ENCODE measurements around the gene NAT8L.

Gene NAT8L

DNA sequence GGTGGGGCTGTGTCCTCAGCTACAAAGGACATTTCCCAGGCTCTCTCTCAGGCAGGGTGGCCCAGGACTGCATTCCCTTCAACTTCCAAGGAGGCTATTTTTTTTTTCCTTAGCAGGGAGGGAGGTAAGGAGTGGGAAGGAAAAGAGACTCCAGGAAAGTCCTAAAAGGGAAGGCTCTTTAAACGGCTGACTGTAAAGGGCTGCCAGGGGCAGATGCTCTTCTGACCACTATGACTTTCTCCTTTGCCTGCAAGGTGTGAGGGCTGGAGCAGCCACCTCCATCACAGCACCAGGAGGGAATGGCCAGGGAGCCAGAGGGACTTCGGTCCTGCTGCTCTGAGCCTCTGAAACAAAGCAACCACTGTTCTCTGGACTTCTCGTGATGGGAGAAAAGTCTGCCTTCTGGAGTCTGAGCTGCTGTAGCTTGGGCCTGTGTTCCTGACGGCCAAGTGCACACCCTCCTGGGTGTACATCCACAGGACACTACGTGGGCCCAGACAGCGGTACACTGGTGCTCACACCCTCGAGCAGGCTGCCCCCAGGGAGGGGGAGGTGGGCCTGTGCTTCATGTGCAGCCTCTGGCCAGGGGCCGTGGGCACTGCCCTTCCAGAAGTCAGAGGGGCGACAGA lies 17.9 kb downstream of the NAT8L start:
- no peak for DNase-seq

DNA sequence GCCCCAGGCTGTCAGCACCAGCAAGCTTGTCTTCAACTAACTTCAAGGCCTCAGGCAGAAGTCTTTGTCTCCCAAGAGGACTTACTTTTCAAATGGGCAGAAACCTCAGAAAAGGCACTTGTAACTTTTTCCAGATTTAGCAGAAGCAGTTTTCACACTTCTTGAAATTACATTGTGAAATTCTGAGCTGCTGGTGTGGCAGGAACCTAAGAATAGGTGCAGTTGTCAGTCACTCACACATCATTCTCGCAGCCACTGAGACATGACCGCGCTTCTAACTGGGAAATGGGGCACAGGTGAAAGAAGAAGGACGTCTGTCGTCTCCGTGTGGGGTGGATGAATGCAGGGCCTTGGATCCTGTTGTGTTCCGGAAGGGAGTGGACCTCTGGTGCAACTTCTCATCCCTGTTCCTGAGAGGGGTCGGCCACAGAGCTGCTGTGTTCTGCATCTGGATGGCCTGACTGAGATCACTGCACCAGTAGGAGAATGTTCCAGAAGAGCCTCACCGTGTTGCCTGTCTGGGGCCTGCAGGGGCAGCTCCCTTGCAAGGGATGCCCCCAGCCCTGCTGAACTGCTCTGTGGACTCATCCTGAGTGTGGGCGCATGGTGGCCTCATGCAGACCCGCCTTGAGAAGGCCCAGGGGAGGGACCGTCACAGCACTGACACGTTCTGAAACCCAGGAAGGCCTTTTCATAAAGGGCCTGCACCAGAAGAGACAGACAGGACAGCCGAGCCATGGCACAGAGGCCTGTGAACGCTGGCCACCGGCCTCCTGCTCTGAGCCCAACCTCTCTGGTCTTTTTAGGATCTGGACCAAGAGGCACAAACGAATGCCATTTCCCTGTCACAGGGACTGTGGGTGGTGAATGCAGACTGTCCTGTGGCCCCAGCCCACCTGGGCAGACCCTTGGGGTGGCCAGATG lies 18.7 kb downstream of the NAT8L start:
- no peak for DNase-seq

DNA sequence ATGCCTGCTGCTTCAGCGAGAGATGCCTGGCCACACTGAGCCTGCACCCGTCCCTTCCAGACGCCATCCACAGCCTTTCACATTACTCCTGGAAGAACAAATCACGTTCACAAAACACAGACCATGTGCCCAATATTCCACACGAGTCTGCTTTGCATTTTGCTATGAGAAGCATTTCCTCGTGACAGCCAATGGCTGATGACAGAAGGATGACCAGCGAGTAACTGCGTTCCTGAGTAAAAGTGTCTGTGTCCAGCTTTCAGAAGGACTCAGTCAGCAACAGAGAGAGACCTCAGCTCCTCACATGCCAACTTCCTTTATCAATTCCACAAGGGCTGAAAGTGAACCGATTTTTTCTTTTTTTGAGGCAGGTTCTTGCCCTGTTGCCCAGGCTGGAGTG lies 19.5 kb downstream of the NAT8L start:
- DNase-seq: no peak

DNA sequence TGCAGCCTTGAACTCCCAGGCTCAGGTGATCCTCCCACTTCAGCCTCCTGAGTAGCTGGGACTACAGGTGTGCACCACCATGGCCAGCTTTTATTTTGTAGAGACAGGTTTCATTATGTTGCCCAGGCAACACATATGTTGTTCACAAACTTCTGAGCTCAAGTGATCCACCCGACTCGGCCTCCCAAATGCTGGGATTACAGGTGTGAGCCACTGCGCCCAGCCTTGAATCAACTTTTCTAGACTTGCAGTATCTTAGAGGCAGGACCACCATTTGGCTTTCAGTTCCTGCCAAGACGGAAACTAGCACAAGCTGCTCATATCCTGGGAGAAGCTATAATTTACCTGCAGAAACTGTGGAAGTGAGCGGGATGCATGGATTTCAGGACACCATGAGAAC lies 19.9 kb downstream of the NAT8L start:
- no peak for DNase-seq

DNA sequence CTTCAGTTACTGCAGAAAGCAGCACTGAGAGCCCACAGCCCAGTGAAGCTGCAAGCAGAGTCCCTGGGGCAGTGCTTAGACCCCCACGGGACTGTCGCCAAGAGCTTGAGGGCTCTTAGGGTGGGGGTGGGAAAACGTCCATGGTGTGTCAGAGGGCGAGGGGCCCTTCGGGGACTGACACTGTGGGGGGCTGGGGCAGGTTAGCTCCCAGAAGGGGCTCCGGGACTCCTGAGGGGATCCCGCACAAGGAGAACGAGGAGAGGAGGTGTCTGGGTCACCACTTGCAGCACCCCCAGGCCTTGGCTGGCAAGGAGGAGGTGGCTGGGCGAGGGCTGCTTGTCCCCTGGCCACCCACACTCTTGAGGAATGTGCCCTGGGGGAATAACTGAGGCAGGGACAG lies 20.8 kb downstream of the NAT8L start:
- no peak for DNase-seq

DNA sequence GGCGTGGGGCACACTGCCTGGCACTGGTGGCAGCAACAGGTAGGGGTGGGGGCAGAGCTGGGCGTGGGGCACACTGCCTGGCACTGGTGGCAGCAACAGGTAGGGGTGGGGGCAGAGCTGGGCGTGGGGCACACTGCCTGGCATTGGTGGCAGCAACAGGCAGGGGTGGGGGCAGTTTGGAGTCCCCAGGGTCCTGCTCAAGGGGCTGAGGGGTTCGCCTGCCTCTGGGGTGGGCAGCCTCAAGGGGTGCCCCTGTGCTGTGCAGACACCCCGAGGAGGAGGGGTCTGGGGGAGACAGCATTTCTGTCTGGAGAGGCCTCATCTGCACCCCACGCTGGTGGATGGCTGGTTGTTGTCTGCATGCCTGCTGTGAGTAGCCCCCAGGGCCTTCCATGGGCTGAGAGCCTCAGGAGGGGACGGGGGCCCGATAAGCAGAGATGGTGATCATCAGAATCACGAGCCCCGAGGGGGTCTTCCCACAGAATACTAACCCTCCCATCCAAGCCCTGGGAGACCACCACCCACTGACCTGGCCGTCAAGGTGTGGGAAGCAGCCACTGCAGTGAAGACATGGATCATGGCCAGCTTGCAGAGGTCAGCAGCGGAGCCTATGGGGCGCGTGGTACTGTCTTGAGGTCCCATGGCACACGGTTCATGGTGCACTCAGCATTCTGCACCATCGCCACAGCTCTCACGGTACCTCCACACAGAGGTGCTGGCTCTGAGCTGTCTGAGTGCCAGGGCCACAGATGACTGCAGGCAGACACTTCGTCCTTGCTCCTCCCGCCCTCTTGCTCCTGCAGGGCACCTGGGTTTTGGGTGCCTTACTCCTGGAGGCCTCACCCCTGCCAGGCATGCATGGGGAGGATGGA lies 21.5 kb downstream of the NAT8L start:
- DNase-seq: no peak

DNA sequence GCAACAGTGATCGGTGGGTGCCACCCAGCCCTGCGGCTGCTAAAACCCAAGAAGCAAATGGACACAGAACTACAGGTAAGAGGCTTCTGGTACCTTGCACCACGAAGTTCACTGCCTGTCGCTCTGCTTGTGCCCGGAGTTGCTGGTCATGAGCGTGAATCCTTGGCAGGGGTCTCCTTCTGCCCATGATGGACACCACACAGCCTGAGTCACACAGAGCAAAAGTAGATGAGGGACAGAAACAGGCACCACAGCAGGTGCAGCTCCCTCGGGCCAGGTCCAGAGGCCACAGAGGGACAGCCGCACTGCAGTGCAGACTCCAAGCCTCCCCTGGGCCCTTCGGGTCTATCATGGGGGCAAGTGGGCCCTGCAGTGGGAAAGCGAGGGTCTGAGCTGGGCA lies 22.4 kb downstream of the NAT8L start:
- DNase-seq: no peak

DNA sequence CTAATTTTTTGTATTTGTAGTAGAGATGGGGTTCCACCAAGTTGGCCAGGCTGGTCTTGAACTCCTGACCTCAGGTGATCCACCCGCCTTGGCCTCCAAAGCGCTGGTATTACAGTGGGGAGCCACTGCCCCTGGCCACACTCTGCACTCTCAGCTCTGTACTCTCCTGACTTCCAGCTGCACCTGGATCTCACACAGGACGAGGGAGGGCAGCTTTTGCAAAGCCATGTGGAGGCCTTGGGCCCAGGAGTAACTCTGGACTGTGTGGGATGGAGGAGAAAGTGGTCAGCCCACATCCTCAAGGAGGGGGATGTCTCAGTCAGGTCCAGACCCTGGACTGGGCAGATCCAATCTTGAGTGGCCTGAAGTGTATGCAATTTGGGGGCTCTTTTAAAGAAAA lies 23.0 kb downstream of the NAT8L start:
- no peak for DNase-seq

DNA sequence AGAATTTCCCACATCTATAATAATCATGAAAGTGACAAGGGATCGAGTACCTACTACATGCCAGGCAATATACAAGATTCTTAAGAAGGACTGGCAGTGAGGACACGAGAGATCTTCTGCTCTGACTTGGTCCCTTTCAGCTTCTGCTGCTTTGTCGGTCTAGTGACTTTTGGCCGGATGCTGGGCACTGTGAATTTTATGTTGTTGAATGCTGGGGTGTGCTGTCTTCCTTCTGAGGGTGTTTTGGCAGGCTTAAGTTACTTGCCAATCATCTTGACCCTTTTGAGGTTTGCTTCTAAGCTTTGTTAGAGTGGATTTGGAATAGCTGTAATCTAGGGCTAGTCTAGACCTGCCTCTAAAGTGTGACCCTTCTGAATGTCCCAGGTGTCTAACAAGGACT lies 23.5 kb downstream of the NAT8L start:
- DNase-seq: no peak

DNA sequence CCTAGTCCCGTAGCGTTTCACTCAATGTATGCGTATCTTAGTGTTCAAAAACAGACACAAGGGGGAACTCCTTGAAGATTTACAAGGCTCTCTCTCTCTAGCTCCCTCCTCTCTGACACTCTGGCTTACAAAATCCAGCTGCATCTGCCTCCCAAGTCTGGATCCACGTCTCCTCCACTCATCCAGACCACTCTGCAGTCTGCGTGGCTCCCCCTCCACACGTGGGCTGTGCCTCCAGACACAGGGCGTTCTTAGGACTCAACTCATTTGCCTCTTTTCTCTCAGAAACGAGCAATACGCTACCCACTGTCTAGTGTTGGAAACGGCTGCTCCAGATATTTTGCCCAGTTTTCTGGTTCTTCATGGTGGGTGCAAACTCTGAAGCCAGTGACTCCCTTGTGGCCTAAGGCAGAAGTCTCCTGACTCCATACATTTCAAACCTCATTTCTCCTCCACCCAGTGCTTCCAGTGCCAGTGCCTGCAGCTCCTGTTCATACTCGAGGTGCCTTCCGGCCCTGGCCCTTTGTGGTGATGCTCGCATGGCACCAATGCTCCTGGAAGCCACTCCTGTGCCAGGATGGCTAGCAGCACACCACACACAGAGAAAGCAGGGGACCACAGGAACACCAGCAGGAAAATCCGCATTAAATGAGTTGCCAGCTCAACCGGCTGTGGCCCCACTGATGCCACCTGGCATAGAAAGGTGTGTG lies 24.1 kb downstream of the NAT8L start:
- DNase-seq: no peak

DNA sequence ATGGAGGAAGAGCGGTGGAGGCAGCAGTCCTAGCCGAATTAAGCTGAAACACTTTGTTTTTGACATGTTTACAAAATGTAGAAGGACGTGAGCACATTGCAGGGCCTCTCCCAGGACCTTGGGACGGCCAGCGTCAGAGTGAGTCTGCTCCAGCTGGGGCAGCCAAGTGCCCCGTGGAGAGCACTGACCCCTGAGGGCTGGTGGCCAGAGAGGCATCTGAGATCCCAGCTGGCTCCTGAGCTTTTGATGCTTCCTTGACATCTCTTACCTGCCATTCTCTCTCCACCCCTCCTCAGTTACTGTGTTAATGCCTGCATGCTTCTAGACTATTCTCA lies 24.7 kb downstream of the NAT8L start:
- no peak for DNase-seq

DNA sequence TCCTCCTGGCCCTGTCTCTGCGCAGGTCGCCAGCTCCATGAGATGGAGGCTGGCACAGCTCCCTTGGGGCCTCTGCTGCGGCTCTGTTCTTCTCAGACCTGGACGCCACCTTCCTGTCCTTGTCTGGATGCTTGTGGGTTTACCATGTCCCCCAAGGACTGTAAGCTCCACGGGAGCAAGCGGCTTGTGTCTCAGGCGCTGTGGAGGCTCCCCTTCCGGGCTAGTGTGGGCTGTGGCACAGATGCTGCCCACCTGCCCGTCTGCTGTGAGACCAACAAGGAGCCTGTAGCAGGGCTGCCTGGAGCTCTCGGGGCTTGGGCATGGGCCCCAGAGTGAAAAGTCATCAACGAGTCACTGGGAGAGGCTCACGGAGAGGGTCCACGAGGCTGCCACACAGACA lies 25.2 kb downstream of the NAT8L start:
- no peak for DNase-seq

DNA sequence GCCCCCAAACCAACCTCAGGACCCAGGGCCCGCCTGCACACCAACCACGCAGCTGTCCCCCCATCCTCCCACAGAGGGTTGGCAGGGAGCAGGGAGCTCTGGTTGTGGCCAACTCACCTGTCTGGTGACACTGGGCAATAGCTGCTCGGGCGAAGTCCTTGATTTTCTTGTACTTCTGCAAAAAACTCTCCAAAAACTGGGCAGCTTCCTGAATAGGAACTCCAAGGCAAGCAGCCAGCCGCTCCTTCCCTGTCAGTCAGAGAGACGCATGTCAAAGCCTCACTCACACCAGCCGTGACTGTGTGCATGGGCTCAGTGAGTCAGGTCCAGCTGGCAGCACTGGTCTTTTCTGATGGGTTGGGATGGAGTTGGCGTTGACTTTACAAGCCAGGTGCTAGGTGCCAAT lies 26.4 kb downstream of the NAT8L start:
- DNase-seq: no peak

DNA sequence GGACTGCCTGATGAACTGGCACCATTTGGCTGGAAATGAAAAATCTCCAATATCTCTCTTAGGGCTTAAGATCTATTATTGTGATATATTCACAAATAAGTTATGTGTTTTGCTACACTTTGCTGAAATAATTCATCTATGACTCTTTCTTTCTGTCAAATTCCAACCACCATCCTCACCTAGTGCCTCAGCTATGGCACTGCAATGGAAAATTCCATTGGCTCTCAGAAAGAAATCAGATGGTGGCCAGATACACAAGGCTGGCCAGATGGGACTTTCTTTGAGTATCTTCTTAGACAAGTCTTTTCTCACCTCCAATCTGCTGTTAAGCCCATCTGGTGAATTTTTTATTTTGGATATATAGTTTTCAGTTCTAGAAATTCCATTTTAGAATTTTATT lies 28.0 kb downstream of the NAT8L start:
- DNase-seq: no peak

DNA sequence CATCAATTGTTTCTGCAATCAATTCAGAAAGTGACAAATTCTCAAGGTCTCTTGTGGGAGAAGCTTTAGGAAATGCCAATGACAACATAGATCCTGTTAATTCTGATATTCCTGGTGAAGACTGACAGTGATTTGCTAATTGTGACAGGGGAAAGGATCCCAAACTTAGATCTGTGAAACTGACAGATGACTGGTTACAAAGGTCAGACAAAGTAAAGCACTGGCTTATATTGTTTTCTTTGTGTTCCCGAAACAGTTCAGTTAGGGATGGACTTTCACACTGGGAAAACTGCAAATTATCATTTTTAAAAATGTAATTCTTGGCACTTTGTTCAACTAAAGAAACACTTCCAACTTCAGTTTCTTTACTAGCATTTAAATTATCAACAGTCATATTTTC lies 30.1 kb downstream of the NAT8L start:
- DNase-seq: no peak

DNA sequence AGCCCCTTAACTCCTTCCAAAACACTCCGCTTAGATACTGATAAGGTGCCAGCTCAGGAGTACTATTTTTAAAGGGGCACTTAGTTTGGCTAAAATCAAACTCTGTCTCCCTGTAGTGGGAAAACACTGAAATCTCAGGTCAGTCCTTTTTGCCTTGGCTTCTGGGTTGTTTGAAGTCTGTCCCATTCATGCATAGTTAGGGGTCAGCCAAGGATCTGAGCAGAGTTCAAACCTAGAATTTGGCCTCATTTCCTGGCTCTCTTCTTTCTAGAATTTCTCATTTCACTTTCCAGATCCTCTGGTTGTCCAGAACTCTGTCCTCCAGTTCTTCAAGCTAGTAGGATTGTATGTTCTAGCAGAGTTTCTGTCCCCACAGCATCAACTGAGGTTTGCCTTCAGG lies 31.5 kb downstream of the NAT8L start:
- DNase-seq: no peak

DNA sequence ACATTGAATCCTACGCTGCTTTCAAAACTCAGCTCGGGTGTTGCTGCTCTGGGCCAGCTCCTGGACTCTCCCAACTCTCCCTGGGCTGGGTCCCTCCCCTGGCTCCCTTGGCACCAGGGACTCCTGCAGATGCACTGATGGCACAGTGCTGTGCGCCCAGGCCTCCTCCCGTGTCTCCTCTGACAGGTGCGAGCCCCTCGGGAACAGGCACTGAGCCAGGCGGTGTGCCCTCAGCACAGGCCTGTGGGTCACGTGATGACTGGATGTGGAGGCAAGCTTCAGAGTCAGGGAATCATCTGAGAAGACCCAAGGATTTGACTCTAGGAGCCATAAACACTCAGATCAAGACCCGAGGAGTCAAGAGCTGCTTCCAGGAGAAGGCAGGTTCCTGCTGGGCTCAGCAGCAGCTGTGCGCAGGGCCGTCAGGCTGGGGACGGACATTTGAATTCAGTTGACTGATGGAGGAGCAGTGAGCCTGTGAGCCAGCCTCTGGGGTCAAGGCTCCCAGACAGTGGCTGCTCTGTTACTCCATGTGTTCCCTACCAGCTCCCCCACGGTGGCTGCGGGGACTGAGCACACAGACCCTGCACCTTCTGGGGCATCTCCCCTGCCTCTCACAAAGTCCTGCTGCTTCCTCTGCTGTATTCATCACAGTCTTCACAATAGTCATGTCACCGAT lies 33.0 kb downstream of the NAT8L start:
- no peak for DNase-seq

DNA sequence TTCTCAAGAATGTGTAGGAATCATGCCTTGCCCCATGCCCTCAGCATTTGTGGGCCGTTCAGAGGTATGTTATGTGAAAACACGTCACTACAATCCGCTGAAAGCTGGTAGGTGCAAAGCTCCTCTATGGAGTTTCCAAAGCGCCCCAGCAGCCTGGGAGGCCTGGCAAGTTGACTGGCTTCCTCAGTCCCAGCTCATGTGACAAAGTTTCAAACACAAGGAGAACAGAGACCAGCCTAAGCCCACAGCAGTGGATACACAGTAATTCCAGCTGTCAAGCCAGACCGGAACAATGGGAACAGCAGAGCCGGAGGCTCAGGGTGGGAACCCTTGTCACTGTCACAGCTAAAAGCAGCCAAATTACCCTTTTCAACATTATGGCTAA lies 33.5 kb downstream of the NAT8L start:
- no peak for DNase-seq

DNA sequence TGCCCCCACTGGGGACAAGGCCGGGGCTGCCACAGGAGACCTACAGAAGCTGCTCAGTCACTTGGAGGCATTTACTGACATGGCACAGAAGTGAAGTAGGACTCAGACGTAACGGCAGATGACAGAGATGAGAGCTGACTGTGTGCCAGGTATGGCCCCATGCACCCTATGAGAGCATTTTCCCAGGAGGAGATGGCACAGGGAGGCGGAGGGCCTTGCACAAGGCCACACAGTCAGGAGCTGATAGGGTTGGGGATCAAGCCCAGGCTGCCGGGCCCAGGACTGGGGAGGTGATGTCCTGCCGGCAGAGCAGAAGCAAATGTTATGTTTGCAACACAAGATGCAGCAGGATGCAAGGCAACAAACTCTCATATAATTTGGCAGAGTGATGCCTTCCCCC lies 34.1 kb downstream of the NAT8L start:
- DNase-seq: no peak

DNA sequence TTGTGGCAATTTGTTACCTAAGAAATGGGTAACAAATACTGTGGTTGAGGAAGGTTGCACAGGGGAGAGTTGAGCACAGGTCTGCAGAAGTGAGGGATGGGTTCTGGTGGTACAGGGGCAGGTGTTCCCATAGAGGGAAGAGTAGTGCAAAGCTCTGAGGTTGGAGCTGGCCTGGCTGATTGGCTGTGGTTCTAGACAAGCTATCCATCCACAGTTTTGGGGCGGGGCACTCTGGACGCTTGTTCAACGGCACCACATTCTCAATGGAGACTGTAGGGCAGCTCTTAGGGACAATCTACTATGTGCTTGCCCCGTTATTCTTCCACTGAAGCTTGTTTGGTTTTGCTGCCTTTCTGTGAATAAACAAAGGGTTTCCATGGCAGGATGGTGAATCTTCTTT lies 35.4 kb downstream of the NAT8L start:
- no peak for DNase-seq

DNA sequence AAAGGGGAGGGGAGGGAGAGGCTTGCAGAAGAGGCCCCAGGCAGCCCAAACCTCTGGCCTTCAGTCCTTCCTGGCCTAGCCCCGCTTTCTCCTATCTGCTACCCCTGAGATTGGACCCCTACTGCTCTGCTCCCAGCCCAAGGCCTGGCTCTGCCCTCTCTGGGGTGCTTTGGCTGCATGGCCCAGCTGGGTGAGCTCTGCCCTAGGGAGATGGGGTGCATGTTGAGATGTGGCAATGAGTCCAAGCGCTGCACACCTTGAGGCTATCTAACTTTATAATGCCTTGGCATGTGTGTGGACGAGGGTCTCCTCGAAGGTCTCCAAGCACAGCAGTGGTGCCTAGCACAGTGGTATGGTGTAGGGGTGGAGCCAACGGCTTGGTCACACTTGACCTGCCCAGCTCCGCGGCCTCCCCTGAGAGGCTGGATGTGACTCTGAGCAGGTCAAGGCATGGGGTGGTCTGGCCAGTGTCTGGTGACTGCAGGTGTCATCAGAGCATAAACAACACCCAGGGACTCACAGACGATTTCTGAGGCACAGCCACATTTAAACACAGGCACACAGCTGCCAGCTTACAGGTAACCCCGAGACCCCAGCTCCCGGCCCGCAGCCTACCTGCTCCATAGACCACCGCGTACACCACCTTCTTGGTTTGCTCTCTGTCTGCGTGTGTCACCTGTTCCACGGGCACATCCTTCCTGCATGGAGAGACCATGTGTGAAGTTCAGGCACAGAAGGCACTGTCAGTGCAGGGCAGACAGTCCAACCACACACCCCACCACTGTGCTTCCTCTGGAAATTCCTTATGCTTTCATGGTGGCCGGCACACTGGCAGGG lies 36.3 kb downstream of the NAT8L start:
- no peak for DNase-seq

Measured in kidney glomerular epithelial cell (primary cell).